K562 (cell line): ENCODE data around the gene CELSR1. TPM values are rescaled to one million over a fixed set of nuclear protein-coding genes. Genes with fewer than 3 reads are reported as not detected.

Experiments
- HDAC6 ChIP-seq: IDR thresholded peaks from 2 replicates; pipeline ENCODE4 v1.6.1; 2012; ENCODE audit warnings: low read depth, mild to moderate bottlenecking, control low read depth, inconsistent platforms, low read length, moderate library complexity
- REST ChIP-seq, 2 experiments: fragments of 450-650 bp; formaldehyde crosslinking in 1 of 2; IDR thresholded peaks; 2 replicates each; pipeline versions ENCODE4 v1.4.0 to v1.6.1; 2014 to 2020; ENCODE audit warnings: mild to moderate bottlenecking in 2 of 2, borderline replicate concordance in 1 of 2, low read depth in 1 of 2
- TRIM25 ChIP-seq: fragments of 450-650 bp; IDR thresholded peaks from 2 replicates; pipeline ENCODE4 v1.7.0; 2016; ENCODE audit warnings: borderline replicate concordance
- XRCC5 ChIP-seq: fragments of 200-400 bp; formaldehyde crosslinking; IDR thresholded peaks from 2 replicates; pipeline ENCODE4 v1.6.1; 2017; ENCODE audit warnings: low read depth, mild to moderate bottlenecking, low read length
- ZNF253 ChIP-seq: fragments of 250-450 bp; sonication (Bioruptor Pico); conservative IDR thresholded peaks from 2 replicates; pipeline ENCODE4 v1.6.1; 2021; ENCODE audit warnings: mild to moderate bottlenecking
- polyA plus RNA-seq, 8 experiments: library from polyadenylated mRNA; depleted of rRNA in 4 of 8; stranded (reverse) in 5 of 8; unstranded in 3 of 8; fragments of >200 nt; fragmentation: Nextera tagmentation in 2 of 8; fragmentation: Illumina TruSeq in 1 of 8; extraction: Ambion mirVana in 2 of 8; extraction: Trizol in 1 of 8; gene quantifications; 2 replicates each; pipeline versions ENCODE4 v1.2.1 to v1.2.3, GENCODE V29; 2011 to 2014; ENCODE audit warnings: inconsistent platforms in 1 of 8, missing spikeins in 1 of 8
- total RNA-seq, 7 experiments: library from RNA; depleted of rRNA in 6 of 7; stranded (reverse); fragments of >200 nt in 6 of 7; fragmentation: Illumina TruSeq in 2 of 7; extraction: Trizol in 2 of 7; gene quantifications; 2 replicates each; pipeline versions ENCODE4 v1.2.1 to v1.2.3, GENCODE V29; 2011 to 2021; ENCODE audit warnings: low replicate concordance in 1 of 7

The CELSR1 gene
- total and polyA plus RNA-seq, 9 of the 15 experiments (the other 6 are each of a cell fraction or from before 2014, with no cell fraction given) = under 0.01 to 0.09 TPM; not detected in 7

GRCh38 chr22:46416891-46417580 is 120.4 kb downstream of the CELSR1 start (continued):
- no peak for TF ChIP-seq TRIM25
- TF ChIP-seq ZNF253 (CRISPR knock-in tag) = no peak
- no peak for TF ChIP-seq REST (IDR thresholded peaks at IDR 0.05; ENCODE audit: borderline replicate concordance)
- no peak for TF ChIP-seq REST (CRISPR knock-in tag; IDR thresholded peaks at IDR 0.05; ENCODE audit: low read depth)
- no peak for TF ChIP-seq HDAC6
- TF ChIP-seq XRCC5 = no peak
